ENCODE measurements around the gene PRKAG2.

PRKAG2 gene

DNA sequence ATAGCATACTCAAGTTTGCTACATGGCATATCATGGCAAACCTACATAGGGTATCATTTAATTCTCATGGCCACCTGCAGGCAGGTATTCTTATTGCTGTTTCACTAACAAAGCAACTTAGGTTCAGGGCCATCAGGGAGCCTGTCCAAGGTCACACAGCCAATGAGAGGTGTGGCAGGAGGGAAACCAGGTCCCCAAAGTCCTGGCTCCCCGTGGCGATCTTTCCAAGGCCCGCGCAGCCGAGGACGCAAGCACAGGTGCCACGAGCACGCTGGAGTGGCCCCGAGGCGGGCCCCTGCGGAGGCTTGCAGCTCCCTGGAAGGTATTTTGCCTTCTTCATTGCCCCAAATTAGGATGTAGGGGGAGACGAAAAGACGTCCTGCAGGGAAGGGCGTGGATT is 20.8 kb downstream of the PRKAG2 start:
- no peak overlapping the region for H3K9ac ChIP-seq (ENCODE audit: low read length)
- H3K4me1 ChIP-seq (ENCODE audit: control insufficient read depth, insufficient read depth, low read length), result peaks cover 3% of the 10 kb centered on the region; the same call in 1 of the 2 replicates
- H3K27ac ChIP-seq (ENCODE audit: low read depth, low read length), result no peak overlapping the region
- no peak overlapping the region for H3K4me3 ChIP-seq (ENCODE audit: low read depth, low read length)
- no peaks in the 10 kb centered on the region for H3K9me3 ChIP-seq (ENCODE audit: control insufficient read depth, insufficient read depth, low read depth, low read length)
- H3K27me3 ChIP-seq (ENCODE audit: control insufficient read depth, insufficient read depth, low read length), result no peaks in the 10 kb centered on the region
- H3K36me3 ChIP-seq (ENCODE audit: control insufficient read depth, insufficient read depth, low read length), result no peaks in the 10 kb centered on the region

DNA sequence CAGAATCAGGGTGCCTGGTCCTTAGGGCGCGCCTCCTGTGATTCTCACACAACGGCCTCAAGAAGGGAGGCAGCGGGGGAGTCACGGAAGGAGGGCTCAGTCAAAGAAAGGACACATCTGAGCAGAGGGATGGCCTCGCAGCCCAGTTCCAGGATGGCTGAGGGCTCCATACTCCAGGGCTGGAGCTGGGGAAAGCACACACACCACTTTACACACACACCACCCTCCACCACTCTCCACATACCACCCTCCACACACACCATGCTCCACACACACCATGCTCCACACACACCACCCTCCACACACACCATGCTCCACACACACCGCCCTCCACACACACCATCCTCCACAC is 22.2 kb downstream of the PRKAG2 start:
- Histone ChIP-seq H3K27ac (ENCODE audit: low read depth, low read length) (no peak overlapping the region), H3K9me3 (ENCODE audit: control insufficient read depth, insufficient read depth, low read depth, low read length) (no peaks in the 10 kb centered on the region), H3K36me3 (ENCODE audit: control insufficient read depth, insufficient read depth, low read length) (no peaks in the 10 kb centered on the region), H3K4me3 (ENCODE audit: low read depth, low read length) (no peak overlapping the region), H3K4me1 (ENCODE audit: control insufficient read depth, insufficient read depth, low read length) (peaks cover 3% of the 10 kb centered on the region; the same call in 1 of the 2 replicates), H3K27me3 (ENCODE audit: control insufficient read depth, insufficient read depth, low read length) (no peaks in the 10 kb centered on the region), H3K9ac (ENCODE audit: low read length) (no peak overlapping the region)

DNA sequence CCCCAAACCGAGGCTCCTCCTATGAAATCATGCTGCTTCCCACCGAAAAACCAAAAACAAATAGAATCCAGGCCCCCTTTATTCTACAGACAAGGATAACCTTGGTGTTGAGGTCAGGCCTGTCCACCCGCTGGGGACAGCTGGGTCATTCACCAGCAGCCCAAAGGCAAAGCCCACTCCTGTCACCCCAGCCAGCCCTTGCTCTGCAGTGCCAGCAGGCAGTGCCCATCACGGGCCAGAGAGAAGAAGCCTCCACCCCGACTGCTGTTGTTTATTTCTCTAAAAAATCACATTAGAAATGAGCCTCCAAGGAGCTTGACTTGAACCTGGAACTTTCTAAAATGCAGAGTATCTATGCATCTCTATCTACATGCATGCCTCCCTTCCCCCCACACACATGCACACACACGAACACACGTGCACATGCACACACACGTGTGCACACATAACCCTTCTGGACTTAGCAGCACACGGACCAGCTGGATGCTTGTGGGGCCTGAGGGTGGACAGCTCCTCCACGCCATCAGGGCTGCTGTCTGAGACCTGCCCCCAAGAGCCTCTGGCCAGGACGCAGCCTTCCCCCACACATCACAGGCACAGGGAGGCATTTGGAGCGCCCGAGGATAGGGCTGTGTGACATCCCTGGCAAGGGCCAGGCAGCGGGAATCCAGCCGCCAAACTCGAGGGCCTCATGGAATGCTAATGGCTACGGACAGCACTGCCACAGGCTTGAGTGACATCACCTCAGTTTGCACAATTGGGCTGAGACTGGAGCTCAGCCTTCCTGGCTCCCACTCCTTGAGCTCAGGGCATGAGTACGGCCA is 22.8 kb downstream of the PRKAG2 start:
- H3K9ac ChIP-seq (ENCODE audit: low read length), result no peak overlapping the region
- no peak overlapping the region for H3K4me3 ChIP-seq (ENCODE audit: low read depth, low read length)
- peaks cover 3% of the 10 kb centered on the region; the same call in 1 of the 2 replicates for H3K4me1 ChIP-seq (ENCODE audit: control insufficient read depth, insufficient read depth, low read length)
- no peaks in the 10 kb centered on the region for H3K36me3 ChIP-seq (ENCODE audit: control insufficient read depth, insufficient read depth, low read length)
- H3K27ac ChIP-seq (ENCODE audit: low read depth, low read length), result no peak overlapping the region
- H3K9me3 ChIP-seq (ENCODE audit: control insufficient read depth, insufficient read depth, low read depth, low read length), result no peaks in the 10 kb centered on the region
- H3K27me3 ChIP-seq (ENCODE audit: control insufficient read depth, insufficient read depth, low read length), result no peaks in the 10 kb centered on the region

DNA sequence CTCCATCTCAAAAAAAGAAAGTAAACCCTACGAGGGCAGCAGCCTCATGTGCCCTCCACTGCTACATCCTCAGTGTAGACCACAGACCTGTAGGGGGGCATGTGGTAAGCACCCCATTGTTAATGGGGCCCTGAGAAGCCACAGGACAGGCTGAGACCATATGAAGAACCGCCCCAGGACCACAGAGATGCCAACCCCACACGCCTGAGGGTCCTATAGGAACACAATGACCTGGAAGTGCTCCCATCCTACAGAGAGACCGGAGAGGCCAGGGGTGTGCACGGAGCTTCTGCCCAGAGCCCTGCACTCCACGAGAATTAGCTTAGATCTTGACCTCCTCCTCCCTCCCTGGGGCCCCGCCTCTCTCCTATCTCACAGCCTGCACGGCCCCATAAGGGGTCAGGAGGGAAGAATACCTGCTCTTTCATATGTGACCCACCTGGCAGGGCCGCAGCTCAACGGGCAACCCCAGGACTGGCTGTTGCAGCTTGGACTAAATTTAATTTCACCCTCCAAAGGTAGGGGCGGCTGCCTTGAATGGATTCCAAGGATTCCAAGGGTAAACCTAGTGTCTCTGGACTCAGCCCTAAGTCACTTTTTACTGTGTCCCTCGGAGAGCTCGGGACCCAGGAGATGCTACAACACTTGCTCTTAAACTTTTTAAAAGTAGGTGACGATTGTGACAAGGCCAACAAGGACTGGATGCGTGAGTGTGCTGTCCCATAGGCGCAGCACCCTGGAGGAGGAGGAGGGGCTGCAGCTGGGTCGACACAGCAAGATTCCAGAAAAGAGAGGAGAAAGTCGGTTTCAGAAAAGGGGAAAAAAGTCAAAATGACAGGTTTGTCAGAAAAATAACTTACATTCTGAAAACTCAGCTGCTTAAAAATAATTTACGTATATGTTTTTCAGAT is 24.2 kb downstream of the PRKAG2 start:
- Histone ChIP-seq H3K9me3 (ENCODE audit: control insufficient read depth, insufficient read depth, low read depth, low read length) (no peaks in the 10 kb centered on the region), H3K36me3 (ENCODE audit: control insufficient read depth, insufficient read depth, low read length) (no peaks in the 10 kb centered on the region), H3K27me3 (ENCODE audit: control insufficient read depth, insufficient read depth, low read length) (no peaks in the 10 kb centered on the region), H3K4me1 (ENCODE audit: control insufficient read depth, insufficient read depth, low read length) (peaks cover 3% of the 10 kb centered on the region; the same call in 1 of the 2 replicates), H3K9ac (ENCODE audit: low read length) (no peak overlapping the region), H3K4me3 (ENCODE audit: low read depth, low read length) (no peak overlapping the region), H3K27ac (ENCODE audit: low read depth, low read length) (no peak overlapping the region)

DNA sequence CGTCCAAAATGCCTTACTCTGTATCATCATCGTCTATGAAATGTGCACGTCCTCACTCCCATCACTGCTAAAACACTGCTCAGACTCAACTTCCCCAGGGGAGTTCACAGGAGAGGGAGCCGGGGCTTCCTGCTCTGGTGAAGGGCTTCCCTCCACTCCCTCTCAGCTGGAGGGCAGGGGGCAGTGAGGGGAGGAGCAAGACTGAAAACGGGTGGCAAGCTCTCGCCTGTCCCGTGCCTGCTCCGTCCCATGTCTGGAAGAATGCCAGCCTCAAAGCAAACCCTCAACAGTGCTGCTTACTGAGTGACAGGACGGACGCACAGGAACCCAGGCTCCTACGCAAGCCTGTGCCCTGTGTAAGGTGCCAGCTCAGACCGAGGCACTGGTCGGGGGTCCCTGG is 25.1 kb downstream of the PRKAG2 start:
- Histone ChIP-seq H3K27ac (ENCODE audit: low read depth, low read length) (no peak overlapping the region), H3K27me3 (ENCODE audit: control insufficient read depth, insufficient read depth, low read length) (no peaks in the 10 kb centered on the region), H3K36me3 (ENCODE audit: control insufficient read depth, insufficient read depth, low read length) (no peaks in the 10 kb centered on the region), H3K9me3 (ENCODE audit: control insufficient read depth, insufficient read depth, low read depth, low read length) (no peaks in the 10 kb centered on the region), H3K9ac (ENCODE audit: low read length) (no peak overlapping the region), H3K4me1 (ENCODE audit: control insufficient read depth, insufficient read depth, low read length) (peaks cover 3% of the 10 kb centered on the region; the same call in 1 of the 2 replicates), H3K4me3 (ENCODE audit: low read depth, low read length) (no peak overlapping the region)

DNA sequence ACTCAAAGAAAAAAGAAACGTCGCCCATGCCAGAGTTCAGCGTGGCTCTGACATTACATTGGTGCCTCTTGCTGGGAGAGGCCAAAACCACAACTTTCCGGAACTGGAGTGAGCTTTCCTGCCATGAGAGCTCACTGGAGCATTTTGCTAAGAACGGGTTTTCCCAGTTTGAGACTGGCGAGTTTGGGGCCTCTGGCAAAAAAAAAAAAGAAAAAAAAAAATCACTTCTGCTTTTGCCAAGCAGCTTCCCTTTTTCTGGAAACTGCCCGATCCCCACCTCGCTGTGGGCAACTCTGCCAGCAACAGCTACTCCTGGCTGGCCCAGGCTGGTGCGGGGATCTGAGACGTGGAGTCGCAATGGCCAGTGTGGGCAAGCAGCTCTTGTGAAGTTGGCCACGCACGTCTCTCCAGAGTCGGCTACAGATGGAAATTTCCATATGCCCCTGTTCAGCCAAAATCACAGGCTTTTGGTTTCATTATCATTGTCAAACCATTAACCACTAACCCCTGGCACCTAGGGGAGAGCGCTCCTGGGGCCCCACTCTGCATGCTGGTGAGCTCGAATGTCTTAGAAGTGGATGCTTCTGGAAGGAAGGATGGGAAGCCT is 25.7 kb downstream of the PRKAG2 start:
- H3K27me3 ChIP-seq (ENCODE audit: control insufficient read depth, insufficient read depth, low read length), result no peaks in the 10 kb centered on the region
- peaks cover 3% of the 10 kb centered on the region; the same call in 1 of the 2 replicates for H3K4me1 ChIP-seq (ENCODE audit: control insufficient read depth, insufficient read depth, low read length)
- no peaks in the 10 kb centered on the region for H3K36me3 ChIP-seq (ENCODE audit: control insufficient read depth, insufficient read depth, low read length)
- no peaks in the 10 kb centered on the region for H3K9me3 ChIP-seq (ENCODE audit: control insufficient read depth, insufficient read depth, low read depth, low read length)
- H3K4me3 ChIP-seq (ENCODE audit: low read depth, low read length), result no peak overlapping the region
- H3K9ac ChIP-seq (ENCODE audit: low read length), result no peak overlapping the region
- H3K27ac ChIP-seq (ENCODE audit: low read depth, low read length), result no peak overlapping the region

DNA sequence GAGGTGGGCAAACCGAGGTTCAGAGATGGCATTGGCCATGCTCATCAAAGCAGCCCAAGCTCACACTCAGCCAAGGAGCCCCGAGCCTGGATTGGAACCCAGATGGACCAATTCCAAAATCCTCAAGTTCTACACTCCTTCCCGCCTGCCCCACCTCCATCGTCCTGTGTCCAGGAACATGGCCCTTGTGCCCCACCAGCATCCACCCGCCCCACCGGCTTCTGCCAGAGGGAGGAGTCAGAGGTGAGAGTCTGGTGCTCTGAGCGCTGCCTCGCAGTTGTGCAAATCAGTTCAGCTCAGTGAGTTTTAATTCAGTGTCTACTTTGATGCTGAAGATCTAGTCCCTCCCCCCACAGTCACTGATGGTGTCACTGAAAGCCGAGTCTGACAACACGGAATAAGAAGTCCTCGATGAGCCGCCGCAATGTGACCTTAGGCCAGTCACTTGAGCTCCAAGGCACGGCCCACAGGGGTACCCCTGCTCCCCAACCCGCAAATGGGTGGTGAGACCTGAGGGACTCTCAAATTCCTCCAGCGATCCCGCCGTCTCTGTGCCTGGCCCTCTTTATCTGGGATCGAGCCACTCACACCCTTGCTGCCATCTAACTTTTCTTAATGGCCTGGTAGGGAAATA is 26.3 kb downstream of the PRKAG2 start:
- no peaks in the 10 kb centered on the region for H3K27me3 ChIP-seq (ENCODE audit: control insufficient read depth, insufficient read depth, low read length)
- peaks cover 3% of the 10 kb centered on the region; the same call in 1 of the 2 replicates for H3K4me1 ChIP-seq (ENCODE audit: control insufficient read depth, insufficient read depth, low read length)
- no peak overlapping the region for H3K27ac ChIP-seq (ENCODE audit: low read depth, low read length)
- no peaks in the 10 kb centered on the region for H3K36me3 ChIP-seq (ENCODE audit: control insufficient read depth, insufficient read depth, low read length)
- no peaks in the 10 kb centered on the region for H3K9me3 ChIP-seq (ENCODE audit: control insufficient read depth, insufficient read depth, low read depth, low read length)
- no peak overlapping the region for H3K4me3 ChIP-seq (ENCODE audit: low read depth, low read length)
- H3K9ac ChIP-seq (ENCODE audit: low read length), result no peak overlapping the region

DNA sequence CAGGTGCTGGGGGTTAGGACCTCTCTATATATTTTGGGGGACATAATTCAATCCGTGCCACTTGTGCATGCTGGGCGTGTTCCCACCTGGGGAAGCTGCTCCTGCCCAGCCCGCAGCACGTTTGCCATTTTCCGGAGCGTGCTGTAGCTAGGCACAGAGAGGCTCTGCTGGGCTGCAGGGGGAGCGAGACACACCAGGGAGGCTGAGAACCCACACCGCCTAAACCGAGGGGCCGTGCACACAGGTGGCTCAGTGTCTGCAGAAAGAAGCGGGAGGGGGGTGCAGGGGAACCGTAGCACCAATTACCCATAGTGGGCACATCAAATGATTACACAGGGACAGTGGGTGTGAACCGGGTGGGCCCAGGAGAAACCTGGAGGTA is 27.0 kb downstream of the PRKAG2 start:
- H3K27ac ChIP-seq (ENCODE audit: low read depth, low read length), result no peak overlapping the region
- H3K27me3 ChIP-seq (ENCODE audit: control insufficient read depth, insufficient read depth, low read length), result no peaks in the 10 kb centered on the region
- H3K4me3 ChIP-seq (ENCODE audit: low read depth, low read length), result no peak overlapping the region
- no peak overlapping the region for H3K9ac ChIP-seq (ENCODE audit: low read length)
- H3K4me1 ChIP-seq (ENCODE audit: control insufficient read depth, insufficient read depth, low read length), result peaks cover 3% of the 10 kb centered on the region; the same call in 1 of the 2 replicates
- no peaks in the 10 kb centered on the region for H3K9me3 ChIP-seq (ENCODE audit: control insufficient read depth, insufficient read depth, low read depth, low read length)
- H3K36me3 ChIP-seq (ENCODE audit: control insufficient read depth, insufficient read depth, low read length), result no peaks in the 10 kb centered on the region

DNA sequence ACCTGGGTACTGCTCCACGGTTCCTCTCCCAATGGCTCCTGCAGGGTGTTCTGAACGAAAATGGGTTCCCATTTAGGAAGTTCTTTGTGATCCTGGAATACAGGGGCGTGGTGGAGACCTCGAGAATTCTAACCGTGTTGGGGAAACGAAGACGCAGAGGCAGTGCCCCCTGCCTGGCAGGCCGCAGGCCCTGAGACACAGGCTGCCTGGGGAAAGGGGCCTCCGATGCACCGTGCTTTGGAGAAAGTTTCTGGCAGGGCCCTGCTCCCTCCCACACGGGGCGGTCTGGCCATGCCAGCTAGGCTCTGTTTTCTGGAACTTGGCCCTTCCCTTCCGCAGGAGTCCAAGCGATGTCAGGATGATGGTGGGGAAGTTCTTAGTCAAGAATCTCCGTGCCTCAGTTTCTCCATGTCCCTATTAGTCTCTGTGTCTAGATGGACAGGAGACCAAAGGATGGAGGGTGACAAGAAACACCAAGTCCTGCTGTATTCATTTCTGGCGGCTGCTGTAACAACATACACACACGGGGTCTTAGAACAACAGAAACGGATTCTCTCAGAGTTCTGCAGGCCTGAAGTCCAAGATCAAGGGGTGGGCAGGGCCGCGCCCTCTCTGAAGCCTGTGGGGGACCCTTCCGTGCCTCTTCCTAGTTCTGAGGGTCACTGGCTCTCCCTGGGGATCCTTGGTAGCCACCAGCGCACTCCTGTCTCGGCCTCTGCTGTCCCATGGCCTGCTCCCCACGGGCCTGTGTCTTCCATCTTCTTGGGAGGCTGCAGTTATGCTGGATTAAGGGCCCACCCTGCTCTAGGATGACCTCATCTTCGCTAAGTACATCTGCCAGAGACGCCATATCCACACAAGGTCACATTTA is 27.7 kb downstream of the PRKAG2 start:
- H3K4me3 ChIP-seq (ENCODE audit: low read depth, low read length), result no peak overlapping the region
- H3K9ac ChIP-seq (ENCODE audit: low read length), result no peak overlapping the region
- H3K27ac ChIP-seq (ENCODE audit: low read depth, low read length), result no peak overlapping the region
- H3K27me3 ChIP-seq (ENCODE audit: control insufficient read depth, insufficient read depth, low read length), result no peaks in the 10 kb centered on the region
- no peaks in the 10 kb centered on the region for H3K9me3 ChIP-seq (ENCODE audit: control insufficient read depth, insufficient read depth, low read depth, low read length)
- no peaks in the 10 kb centered on the region for H3K4me1 ChIP-seq (ENCODE audit: control insufficient read depth, insufficient read depth, low read length)
- H3K36me3 ChIP-seq (ENCODE audit: control insufficient read depth, insufficient read depth, low read length), result no peaks in the 10 kb centered on the region

DNA sequence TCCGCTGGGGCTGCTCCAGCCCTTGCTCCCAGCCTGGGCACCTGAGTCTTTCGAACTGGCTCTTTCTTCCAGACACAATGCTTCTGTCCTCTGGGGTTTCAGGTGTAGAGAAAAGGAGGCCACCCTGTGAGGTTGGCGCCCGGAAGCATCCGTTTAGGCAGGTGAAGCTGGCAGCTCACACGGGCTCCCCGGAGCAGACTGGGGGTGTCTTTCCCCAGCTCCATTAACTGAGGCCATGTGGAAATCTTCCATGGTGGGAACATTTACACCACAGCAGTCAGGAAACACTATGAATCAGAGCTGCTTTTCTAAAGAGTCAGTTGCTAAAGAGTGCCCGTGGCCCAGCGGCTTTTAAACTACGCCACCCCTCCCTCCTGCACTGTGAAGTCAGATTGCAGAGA is 29.2 kb downstream of the PRKAG2 start:
- Histone ChIP-seq H3K4me3 (ENCODE audit: low read depth, low read length) (no peak overlapping the region), H3K9me3 (ENCODE audit: control insufficient read depth, insufficient read depth, low read depth, low read length) (no peaks in the 10 kb centered on the region), H3K4me1 (ENCODE audit: control insufficient read depth, insufficient read depth, low read length) (no peaks in the 10 kb centered on the region), H3K36me3 (ENCODE audit: control insufficient read depth, insufficient read depth, low read length) (no peaks in the 10 kb centered on the region), H3K27me3 (ENCODE audit: control insufficient read depth, insufficient read depth, low read length) (no peaks in the 10 kb centered on the region; the same call in 1 of the 2 replicates), H3K27ac (ENCODE audit: low read depth, low read length) (no peak overlapping the region), H3K9ac (ENCODE audit: low read length) (no peak overlapping the region)
